GM12864 (cell line): ENCODE data around the gene PSMD14.
"Not testable (repeated sequence)": the region's sequence is repeated elsewhere in the genome, so short reads cannot be mapped to it uniquely, and the experiment has no call there.

Experiments
- DNase-seq: peaks from one replicate; pipeline ENCODE4 v3.0.0-alpha.2; 2011; ENCODE audit warnings: low read depth
- H3K4me3 ChIP-seq: 2 replicates; pipeline ENCODE4 v1.5.1; 2011; ENCODE audit warnings: mild to moderate bottlenecking, low read depth, low read length, control low read depth
- TF ChIP-seq, protein P1 (sequence below): IDR thresholded peaks from 2 replicates; pipeline ENCODE4 v1.5.1; 2011; ENCODE audit warnings: low read depth, mild to moderate bottlenecking, moderate library complexity, low read length, control low read depth, inconsistent platforms; ENCODE audit errors: missing control alignments

PSMD14 gene

DNA sequence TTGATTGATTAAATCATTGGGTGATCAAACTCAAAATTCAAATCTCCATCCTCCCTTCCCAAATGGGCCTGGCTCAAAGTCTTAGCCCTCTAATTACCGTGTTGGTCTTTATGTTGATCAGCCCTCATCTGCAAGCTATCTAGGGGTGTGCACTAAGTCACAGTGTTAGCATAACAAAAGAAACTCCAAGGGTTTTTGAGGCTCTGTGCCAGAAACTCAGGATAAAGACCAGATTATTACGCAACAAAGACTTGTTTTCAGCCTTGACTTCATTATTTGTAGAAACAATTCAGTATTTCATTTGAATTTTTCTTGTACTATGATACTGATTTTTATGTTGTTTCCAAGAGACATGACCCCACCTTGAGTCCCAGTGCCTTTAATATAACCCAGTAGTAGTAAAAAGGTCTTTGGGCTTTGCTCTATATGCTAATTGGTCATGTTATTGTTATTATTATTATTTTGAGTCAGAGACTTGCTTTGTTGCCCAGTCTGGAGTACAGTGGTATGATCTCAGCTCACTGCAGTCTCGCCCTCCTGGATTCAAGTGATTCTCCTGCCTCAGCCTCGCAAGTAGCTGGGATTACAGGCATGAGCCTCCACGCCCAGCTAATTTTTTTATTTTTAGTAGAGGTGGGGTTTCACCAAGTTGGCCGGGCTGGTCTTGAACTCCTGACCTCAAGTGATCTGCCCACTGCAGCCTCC is 13.9 kb downstream of the PSMD14 start:
- DNase-seq: no peak
- TF ChIP-seq, protein P1, sequence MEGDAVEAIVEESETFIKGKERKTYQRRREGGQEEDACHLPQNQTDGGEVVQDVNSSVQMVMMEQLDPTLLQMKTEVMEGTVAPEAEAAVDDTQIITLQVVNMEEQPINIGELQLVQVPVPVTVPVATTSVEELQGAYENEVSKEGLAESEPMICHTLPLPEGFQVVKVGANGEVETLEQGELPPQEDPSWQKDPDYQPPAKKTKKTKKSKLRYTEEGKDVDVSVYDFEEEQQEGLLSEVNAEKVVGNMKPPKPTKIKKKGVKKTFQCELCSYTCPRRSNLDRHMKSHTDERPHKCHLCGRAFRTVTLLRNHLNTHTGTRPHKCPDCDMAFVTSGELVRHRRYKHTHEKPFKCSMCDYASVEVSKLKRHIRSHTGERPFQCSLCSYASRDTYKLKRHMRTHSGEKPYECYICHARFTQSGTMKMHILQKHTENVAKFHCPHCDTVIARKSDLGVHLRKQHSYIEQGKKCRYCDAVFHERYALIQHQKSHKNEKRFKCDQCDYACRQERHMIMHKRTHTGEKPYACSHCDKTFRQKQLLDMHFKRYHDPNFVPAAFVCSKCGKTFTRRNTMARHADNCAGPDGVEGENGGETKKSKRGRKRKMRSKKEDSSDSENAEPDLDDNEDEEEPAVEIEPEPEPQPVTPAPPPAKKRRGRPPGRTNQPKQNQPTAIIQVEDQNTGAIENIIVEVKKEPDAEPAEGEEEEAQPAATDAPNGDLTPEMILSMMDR: no peak
- no peak overlapping the region for H3K4me3 ChIP-seq

DNA sequence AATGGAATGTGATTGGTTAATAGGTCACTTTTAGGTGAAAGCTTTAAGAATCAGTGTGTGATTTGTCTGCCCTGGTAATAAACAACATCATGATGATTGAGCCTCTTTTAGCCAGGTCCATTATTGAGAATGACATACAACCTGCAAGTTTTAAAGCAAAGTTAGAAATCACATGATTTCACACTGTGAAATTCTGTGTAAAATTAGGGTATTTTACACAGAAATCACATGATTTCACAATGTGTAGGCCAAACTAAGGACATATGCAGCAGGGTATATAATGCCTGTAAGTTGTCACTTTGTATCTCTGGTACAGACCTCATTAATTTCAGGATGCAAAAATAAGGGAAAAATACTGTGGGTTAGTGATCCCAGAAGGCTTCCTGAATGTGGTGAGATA is 16.7 kb downstream of the PSMD14 start:
- TF ChIP-seq, protein P1: no peak
- DNase-seq: no peak
- no peak overlapping the region for H3K4me3 ChIP-seq

DNA sequence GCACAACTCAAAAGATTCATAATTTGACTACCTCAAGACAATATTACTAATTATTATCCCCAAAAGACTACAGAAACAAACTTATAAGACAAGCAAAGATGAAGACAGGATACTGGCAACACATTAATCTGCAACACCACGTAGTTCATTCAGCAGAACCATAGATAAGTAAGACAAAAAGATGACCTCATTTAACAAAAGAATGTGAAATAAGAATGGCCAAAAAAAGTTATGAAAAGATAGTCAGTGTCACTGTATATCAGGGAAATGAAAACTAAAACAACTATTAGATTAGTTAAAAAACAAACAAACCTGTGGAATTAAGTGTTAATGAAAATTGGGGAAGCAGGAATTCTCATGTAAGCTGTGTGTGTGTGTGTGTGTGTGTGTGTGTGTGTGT is 19.4 kb downstream of the PSMD14 start:
- DNase-seq: no peak
- TF ChIP-seq, protein P1: no peak
- no peak overlapping the region for H3K4me3 ChIP-seq

DNA sequence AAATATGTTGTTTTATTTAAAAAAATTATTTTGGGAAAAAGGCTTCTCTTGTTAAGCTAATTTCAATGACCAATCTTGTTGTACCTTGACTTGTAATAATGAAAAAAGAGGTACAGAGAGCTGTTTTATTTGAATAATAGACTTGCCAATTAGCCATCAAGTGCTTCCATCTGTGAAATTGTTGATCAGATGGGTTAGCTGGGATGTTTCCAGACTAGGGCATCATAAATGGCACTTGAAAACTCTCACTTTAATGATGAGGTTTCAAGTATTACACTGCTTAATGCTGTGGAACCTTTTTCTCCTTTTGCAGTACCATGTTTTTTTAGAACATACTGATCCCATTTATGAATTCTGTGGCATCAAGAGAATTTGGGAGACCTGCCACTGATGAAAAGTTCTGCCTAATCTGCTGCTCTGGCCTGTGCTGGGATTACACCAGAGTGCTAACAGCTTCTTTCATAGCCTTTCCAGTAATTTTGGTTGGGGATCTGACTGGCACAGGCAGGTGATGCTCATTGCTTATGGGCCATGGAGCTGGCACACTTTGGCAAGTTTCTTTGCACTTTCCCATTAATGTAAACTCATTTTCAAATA is 24.2 kb downstream of the PSMD14 start:
- TF ChIP-seq, protein P1: no peak
- no peak overlapping the region for H3K4me3 ChIP-seq
- DNase-seq: no peak

DNA sequence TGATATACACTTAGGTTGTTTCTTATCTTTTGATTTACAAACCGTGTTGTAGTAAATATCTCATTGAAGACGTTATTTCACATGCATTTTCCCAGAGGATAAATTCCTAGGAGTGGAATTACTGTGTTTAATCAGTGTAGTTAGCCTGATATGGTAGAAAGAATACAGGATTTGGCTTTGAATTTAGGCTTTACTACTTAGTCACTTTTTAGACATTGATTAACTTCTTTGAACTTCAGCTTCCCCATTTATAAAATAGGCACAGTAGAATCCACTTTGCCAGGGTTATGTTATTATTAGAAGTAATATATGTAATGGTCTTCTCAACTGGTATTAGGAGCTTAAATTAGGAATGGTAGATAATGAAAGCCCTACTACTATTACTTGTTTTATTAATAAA is 27.4 kb downstream of the PSMD14 start:
- TF ChIP-seq, protein P1: no peak
- no peak for DNase-seq
- no peak overlapping the region for H3K4me3 ChIP-seq

DNA sequence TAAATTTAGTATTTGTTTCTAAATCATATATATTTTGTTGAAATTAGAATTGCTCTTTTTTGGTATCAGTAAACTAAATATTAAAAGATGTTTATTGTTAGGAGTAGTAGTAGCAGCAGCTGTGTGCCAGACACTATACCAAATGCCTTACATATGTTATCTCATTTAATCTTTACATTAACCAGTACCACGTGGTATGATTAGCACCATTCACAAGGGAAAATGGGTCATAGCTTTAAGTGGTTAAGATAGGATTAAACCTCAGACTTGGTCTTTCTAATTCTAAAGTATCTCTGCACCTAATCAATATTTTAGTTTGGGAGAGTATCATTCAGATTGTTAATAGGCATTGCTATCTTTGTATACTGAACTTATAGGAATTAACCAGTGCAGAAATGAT is 29.0 kb downstream of the PSMD14 start:
- no peak for DNase-seq

DNA sequence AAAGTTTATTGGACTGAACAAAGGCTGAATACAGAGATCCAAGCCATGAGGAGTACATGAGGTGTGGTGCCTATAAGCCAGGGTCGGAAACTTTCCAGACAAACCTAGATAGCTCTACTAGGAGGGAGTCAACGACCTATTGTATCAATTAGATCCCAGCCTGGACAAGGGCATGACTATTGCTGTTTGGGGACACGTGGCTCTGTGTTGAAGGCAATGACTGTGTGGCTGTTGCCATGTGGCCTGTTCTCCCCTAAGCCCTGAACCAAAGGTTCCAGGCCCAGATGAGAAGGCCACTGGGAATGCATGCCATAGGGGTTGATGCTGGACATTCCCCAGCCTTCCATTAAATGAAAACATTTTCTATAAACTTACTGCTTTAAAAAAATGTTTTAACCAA is 31.3 kb downstream of the PSMD14 start:
- H3K4me3 ChIP-seq, DNase-seq: not testable (repeated sequence)

More for the DNA sequence above, 29.0 kb downstream of the PSMD14 start:
- no peak overlapping the region for H3K4me3 ChIP-seq
- TF ChIP-seq, protein P1: no peak

DNA sequence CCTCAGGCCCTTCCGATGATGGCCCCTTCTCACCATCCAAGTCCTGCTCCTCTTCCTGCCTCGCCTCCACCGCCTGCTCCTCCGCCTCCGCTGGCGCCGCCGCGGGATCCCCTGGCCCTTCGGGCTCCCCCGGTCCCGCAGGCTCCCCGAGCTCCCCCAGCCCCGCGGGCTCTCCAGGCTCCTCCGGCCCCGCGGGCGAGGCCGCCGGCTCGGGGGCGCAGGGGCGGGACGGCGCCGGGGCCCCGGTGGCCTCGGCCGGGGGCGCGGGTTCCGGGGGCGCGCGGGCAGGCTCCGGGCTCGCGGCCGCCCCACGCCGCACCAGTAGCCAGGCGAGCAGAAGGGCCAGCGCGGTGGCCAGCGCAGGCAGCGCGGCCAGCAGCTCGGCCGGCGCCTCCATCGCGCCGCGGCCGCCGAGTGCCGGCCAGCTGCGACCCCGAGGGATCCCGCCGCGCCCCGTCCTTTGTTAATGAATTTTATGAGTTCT is 32.7 kb downstream of the PSMD14 start:
- not testable (repeated sequence) for H3K4me3 ChIP-seq, DNase-seq
